ENCODE data around the gene FAM50A.
"Not testable (repeated sequence)": the region's sequence is repeated elsewhere in the genome, so short reads cannot be mapped to it uniquely, and the experiment has no call there.

FAM50A gene

DNA sequence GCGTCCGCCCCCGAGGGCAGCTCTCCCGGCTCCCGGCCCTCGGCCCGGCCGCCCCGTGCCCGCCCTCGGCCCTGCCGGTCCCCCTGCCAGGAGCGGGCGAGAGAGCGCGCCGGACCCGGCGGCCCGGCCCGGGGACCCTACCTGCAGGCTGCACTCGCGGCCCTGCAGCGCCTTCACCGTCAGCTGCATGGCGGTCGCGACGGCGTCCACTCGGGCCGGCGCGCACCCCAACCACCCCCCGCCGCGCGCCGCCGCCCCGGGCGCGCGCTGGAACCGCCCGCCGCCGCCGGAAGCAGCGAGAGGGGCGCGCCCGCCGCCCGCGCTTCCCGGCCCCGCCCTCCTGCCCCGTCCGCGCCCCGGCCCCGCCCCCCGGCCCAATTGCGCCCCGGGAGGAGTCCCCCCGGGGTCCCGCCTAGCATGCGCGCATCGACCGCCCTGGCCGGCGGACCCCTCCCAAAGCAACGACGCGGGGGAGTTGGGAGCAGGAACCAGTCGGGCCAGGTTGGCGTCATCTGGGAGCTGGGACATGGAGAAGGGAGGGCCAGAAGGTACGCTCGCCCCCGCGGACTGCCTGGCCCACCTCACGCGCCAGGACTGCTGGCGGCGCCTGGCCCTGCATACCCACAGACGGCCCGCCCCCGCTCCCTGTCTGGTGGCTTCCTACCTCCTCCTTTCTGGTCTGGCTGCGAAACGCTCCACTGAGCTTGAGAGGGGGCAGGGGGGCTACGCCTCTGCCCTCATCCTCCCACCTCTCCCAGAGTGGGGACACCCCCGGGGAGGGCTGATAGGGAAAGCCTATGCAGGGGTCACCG, 42.7 kb downstream of the FAM50A start, which contains the start of gene UBL4A:
UBL4A (minus strand) TSS at position 220 of the 812 bp plus-strand sequence; CDS start at position 189, 31 bp downstream.
- Mint-ChIP-seq H3K4me1 (ENCODE audit: low read depth) (peaks cover 42% of the 10 kb centered on the region), H3K36me3 (ENCODE audit: low read depth) (peaks cover 14% of the 10 kb centered on the region), H3K4me3 (peak within 1 kb of the TSS; percentile 78), H3K9me3 (no peaks in the 10 kb centered on the region), H3K27me3 (no peaks in the 10 kb centered on the region), H3K27ac (peak within 1 kb of the TSS; percentile 77)

DNA sequence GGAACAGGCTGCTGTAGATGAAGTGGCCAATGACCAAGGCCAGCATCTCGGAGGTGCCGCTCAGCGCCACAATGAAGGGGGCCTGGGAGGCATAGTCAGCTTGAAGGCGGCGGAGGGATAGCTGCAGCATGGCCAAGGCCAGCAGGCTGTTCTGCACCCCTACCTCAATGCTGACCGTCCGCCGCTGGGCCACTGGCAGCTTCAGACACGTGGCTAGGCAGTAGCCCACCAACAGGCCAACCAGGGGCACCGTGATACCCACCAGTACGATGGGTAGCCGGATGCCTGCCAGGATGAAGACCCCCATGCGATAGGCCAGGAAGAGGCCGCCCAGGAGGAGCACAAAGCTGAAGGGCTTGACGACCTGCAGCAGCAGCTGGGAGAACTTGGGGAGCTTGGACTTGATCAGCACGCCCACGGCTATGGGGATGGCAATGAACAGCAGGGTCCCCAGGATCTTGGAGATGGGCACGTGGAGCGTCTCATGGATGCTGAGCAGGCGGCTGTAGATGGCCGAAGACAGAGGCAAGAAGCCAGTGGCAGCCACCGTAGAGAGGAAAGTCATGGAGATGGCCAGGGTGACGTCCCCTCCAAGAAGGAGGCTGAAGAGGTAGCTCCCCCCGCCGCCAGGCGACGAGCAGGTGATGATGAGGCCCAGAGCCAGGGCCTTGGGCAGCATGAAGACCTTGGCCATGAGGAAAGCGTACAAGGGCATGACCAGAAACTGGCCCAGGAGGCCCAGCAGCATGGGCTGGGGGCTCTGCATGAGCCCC, 43.8 kb downstream of the FAM50A start:
- Mint-ChIP-seq H3K36me3 (ENCODE audit: low read depth) (peaks cover 14% of the 10 kb centered on the region), H3K4me1 (ENCODE audit: low read depth) (peaks cover 42% of the 10 kb centered on the region), H3K27me3 (no peaks in the 10 kb centered on the region), H3K27ac (no peak overlapping the region), H3K4me3 (peak overlapping the region; percentile 23), H3K9me3 (no peaks in the 10 kb centered on the region)

DNA sequence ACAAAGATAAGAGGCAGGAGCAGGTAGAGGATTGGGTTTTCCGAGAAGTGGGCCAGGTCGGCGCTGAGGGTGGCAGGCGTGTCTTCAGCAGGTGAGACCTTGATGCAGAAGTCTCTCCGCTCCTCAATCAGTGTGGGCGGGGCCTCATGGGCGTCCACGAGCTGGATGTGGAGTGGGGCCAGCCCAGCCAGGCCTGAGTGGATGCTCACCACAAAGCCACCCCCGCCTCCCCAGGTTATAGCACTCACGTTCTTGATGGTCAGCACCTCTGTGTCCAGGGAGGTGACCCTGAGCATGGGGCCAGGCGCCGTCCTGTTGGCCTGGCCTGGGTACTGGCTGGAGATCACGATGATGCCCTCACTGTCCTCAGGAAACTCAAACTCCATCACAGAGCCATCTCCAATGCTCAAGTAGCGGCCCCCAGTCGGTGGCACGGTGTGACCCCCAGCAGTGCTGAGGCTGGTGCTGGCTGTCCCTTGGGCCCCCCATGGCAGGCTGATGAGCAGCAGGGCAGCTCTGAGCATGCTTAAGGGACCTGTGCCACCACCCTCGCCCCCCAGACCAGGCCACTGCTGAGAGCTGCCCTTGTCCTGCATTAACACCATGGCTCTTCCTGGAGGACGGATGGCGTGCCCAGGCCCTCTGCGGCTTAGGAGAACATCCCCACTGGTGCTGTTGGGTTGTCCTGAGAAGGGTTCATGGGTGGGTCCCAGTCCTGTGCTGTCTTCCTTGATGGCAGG, 44.6 kb downstream of the FAM50A start:
- Mint-ChIP-seq H3K9me3 (no peaks in the 10 kb centered on the region), H3K4me3 (peak overlapping the region; percentile 91), H3K27ac (no peak overlapping the region), H3K36me3 (ENCODE audit: low read depth) (peaks cover 12% of the 10 kb centered on the region), H3K4me1 (ENCODE audit: low read depth) (peaks cover 39% of the 10 kb centered on the region), H3K27me3 (no peaks in the 10 kb centered on the region)

- peak overlapping the region; percentile 91 for H3K4me3 Mint-ChIP-seq
- H3K4me1 Mint-ChIP-seq (ENCODE audit: low read depth): peaks cover 35% of the 10 kb centered on the region
- H3K9me3 Mint-ChIP-seq: no peaks in the 10 kb centered on the region
- H3K27ac Mint-ChIP-seq: peak overlapping the region; percentile 86
- peaks cover 5% of the 10 kb centered on the region for H3K36me3 Mint-ChIP-seq (ENCODE audit: low read depth)
- H3K27me3 Mint-ChIP-seq: no peaks in the 10 kb centered on the region
Measured at GRCh38 chrX:154489182-154489581, 45.2 kb downstream of the FAM50A start.

GRCh38 chrX:154490021-154490413, 46.1 kb downstream of the FAM50A start:
- peaks cover 5% of the 10 kb centered on the region for H3K36me3 Mint-ChIP-seq (ENCODE audit: low read depth)
- H3K4me1 Mint-ChIP-seq (ENCODE audit: low read depth): peaks cover 30% of the 10 kb centered on the region
- H3K9me3 Mint-ChIP-seq: no peaks in the 10 kb centered on the region
- no peaks in the 10 kb centered on the region for H3K27me3 Mint-ChIP-seq
- peak overlapping the region; percentile 91 for H3K4me3 Mint-ChIP-seq
- peak overlapping the region; percentile 86 for H3K27ac Mint-ChIP-seq

DNA sequence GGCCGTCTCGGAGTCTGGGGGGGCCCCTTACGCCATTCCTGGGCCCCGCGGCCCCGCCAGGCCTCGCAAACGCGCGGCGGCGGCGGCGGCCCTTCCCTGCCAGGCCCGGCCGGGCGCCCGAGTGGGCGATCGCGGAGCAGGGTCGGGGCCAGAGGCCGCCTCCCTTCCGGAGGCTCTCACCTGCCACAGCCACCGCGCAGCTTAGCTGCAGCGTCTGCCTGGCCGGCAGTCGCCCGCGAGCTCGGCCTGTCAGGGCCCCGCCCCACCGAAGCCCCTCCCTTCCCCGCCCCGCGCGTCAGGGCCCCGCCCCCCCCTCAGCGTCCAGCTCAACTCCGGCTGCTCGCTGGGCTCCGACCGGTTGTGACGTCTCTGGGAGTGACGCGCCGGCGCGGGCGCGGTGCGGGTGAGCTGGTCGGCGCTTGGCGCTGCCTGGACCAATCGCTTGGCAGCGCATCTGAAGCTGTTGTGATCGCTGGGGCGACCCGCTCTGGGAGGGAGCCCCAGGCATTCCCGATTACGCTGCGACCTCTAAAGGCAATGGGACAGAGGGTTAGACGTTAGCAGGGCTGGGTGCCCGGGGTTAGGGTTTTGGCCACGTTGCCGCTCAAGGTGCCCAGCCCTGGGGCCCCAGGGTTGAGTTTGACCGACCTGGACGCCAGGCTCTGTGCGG, 46.6 kb downstream of the FAM50A start, which contains the start of gene SLC10A3:
SLC10A3 (minus strand) TSS at position 216 of the 670 bp plus-strand sequence. CDS start 1,689 bp downstream, outside the sequence.
- Mint-ChIP-seq H3K36me3 (ENCODE audit: low read depth) (peaks cover 5% of the 10 kb centered on the region), H3K9me3 (no peaks in the 10 kb centered on the region), H3K27me3 (no peaks in the 10 kb centered on the region), H3K27ac (peak within 1 kb of the TSS; percentile 86), H3K4me3 (peak within 1 kb of the TSS; percentile 91), H3K4me1 (ENCODE audit: low read depth) (peaks cover 30% of the 10 kb centered on the region)

- Mint-ChIP-seq H3K27me3 (no peaks in the 10 kb centered on the region), H3K4me3 (no peak overlapping the region), H3K36me3 (ENCODE audit: low read depth) (no peaks in the 10 kb centered on the region), H3K4me1 (ENCODE audit: low read depth) (peaks cover 7% of the 10 kb centered on the region), H3K27ac (no peak overlapping the region), H3K9me3 (no peaks in the 10 kb centered on the region)
Measured at GRCh38 chrX:154494715-154495114, 50.8 kb downstream of the FAM50A start.

DNA sequence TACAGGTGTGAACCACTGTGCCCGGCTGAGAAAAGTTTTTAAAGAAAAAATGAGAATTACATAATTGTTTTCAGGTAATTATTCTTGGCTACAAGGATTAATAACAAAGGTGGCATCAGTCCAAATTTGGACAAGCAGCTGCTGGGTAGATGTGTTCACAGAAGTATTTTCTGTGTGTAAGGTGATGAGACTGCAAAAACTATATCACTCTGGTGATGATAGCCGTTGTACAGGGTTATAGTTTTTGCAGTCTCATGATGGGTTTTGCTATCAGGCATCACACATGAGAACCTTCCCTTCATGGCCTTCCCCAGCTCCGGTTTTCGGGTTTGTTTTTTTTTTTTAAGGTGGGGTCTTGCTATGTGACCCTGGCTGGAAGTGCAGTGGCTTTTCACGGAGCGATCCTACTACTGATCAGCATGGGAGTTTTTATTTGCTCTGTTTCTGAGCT, 51.6 kb downstream of the FAM50A start:
- peaks cover 7% of the 10 kb centered on the region for H3K4me1 Mint-ChIP-seq (ENCODE audit: low read depth)
- no peaks in the 10 kb centered on the region for H3K27me3 Mint-ChIP-seq
- H3K4me3 Mint-ChIP-seq: no peak overlapping the region
- H3K36me3 Mint-ChIP-seq (ENCODE audit: low read depth): no peaks in the 10 kb centered on the region
- H3K9me3 Mint-ChIP-seq: no peaks in the 10 kb centered on the region
- H3K27ac Mint-ChIP-seq: no peak overlapping the region

GRCh38 chrX:154496591-154497137, 52.7 kb downstream of the FAM50A start:
- not testable (repeated sequence) for H3K4me3 Mint-ChIP-seq; H3K36me3 Mint-ChIP-seq (ENCODE audit: low read depth); H3K27me3 Mint-ChIP-seq; H3K27ac Mint-ChIP-seq; H3K9me3 Mint-ChIP-seq; H3K4me1 Mint-ChIP-seq (ENCODE audit: low read depth)
